DOHH2 (cell line): ENCODE results near the gene HIC2.
"Not testable (repeated sequence)": the region's sequence is repeated elsewhere in the genome, so short reads cannot be mapped to it uniquely, and the experiment has no call there.

Source experiments
- EZH2phosphoT487 ChIP-seq: fragments of 200-600 bp; sonication (generic); IDR thresholded peaks from 2 replicates; pipeline ENCODE4 v1.6.1; 2017; ENCODE audit warnings: borderline replicate concordance, mild to moderate bottlenecking, antibody characterized with exemption, low read length, moderate library complexity, mixed read lengths
- TF ChIP-seq, protein P1 (sequence below): fragments of 200-600 bp; sonication (generic); IDR thresholded peaks from one replicate; pipeline ENCODE4 v1.5.1; 2014; ENCODE audit warnings: antibody characterized with exemption, mild to moderate bottlenecking, low read depth, low read length; ENCODE audit not compliant: poor library complexity, severe bottlenecking

- TF ChIP-seq, protein P1, sequence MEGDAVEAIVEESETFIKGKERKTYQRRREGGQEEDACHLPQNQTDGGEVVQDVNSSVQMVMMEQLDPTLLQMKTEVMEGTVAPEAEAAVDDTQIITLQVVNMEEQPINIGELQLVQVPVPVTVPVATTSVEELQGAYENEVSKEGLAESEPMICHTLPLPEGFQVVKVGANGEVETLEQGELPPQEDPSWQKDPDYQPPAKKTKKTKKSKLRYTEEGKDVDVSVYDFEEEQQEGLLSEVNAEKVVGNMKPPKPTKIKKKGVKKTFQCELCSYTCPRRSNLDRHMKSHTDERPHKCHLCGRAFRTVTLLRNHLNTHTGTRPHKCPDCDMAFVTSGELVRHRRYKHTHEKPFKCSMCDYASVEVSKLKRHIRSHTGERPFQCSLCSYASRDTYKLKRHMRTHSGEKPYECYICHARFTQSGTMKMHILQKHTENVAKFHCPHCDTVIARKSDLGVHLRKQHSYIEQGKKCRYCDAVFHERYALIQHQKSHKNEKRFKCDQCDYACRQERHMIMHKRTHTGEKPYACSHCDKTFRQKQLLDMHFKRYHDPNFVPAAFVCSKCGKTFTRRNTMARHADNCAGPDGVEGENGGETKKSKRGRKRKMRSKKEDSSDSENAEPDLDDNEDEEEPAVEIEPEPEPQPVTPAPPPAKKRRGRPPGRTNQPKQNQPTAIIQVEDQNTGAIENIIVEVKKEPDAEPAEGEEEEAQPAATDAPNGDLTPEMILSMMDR: not testable (repeated sequence)
- not testable (repeated sequence) for TF ChIP-seq EZH2phosphoT487
These were observed 27.7 kb upstream of the HIC2 start for GRCh38 chr22:21389480-21389879.
